RWPE1 (cell line): ENCODE results near the gene MORN4.
"Not testable (repeated sequence)": the region's sequence is repeated elsewhere in the genome, so short reads cannot be mapped to it uniquely, and the experiment has no call there.

Experiments
- CTCF ChIA-PET: fragments of 350-600 bp; sonication (Branson Sonifier 250); formaldehyde crosslinking; extraction: SDS; loops from one replicate; lab custom pipeline; 2021; lab: Yijun Ruan, JAX
- POLR2A ChIA-PET: fragments of 400-600 bp; formaldehyde crosslinking; extraction: SDS; loops from one replicate; lab custom pipeline; 2020; ENCODE audit warnings: antibody characterized with exemption; ENCODE audit not compliant: low non-redundant PET; lab: Yijun Ruan, JAX
- DNase-seq: peaks from one replicate; pipeline ENCODE4 v3.0.0; 2012; ENCODE audit warnings: low spot score
- H3K27ac ChIP-seq: fragments of 450-650 bp; 2 replicates; pipeline ENCODE4 v1.5.1; 2017
- TF ChIP-seq, protein P1 (sequence below): fragments of 450-650 bp; conservative IDR thresholded peaks from 2 replicates; pipeline ENCODE4 v1.5.1; 2017; ENCODE audit warnings: low read depth, mild to moderate bottlenecking

Gene MORN4

GRCh38 chr10:97580421-97581367, 52.6 kb downstream of the MORN4 start:
- peak overlapping the region; percentile 38; the same call in 1 of the 2 replicates for H3K27ac ChIP-seq
- no peak for DNase-seq
- TF ChIP-seq, protein P1, sequence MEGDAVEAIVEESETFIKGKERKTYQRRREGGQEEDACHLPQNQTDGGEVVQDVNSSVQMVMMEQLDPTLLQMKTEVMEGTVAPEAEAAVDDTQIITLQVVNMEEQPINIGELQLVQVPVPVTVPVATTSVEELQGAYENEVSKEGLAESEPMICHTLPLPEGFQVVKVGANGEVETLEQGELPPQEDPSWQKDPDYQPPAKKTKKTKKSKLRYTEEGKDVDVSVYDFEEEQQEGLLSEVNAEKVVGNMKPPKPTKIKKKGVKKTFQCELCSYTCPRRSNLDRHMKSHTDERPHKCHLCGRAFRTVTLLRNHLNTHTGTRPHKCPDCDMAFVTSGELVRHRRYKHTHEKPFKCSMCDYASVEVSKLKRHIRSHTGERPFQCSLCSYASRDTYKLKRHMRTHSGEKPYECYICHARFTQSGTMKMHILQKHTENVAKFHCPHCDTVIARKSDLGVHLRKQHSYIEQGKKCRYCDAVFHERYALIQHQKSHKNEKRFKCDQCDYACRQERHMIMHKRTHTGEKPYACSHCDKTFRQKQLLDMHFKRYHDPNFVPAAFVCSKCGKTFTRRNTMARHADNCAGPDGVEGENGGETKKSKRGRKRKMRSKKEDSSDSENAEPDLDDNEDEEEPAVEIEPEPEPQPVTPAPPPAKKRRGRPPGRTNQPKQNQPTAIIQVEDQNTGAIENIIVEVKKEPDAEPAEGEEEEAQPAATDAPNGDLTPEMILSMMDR, result no peak
- ChIA-PET POLR2A (no interaction called here), CTCF (interaction anchor here (0.6 to 0.9 kb wide), 2 partner anchors 129 to 140 kb away, joined by 3 to 5 read pairs; no protein-coding TSS in a partner anchor)

- CTCF ChIA-PET, result interaction anchor here (0.7 kb wide), 1 partner anchor 23 kb away, joined by 3 read pairs; no protein-coding TSS in a partner anchor
- TF ChIP-seq, protein P1, result no peak
- H3K27ac ChIP-seq, result no peak overlapping the region
- POLR2A ChIA-PET, result no interaction called here
- DNase-seq, result no peak
Measured at GRCh38 chr10:97578171-97578844, 55.0 kb downstream of the MORN4 start.

- no peak for DNase-seq
- CTCF ChIA-PET, result interaction anchor here (1.4 kb wide), 1 partner anchor 24 kb away, joined by 4 read pairs; no protein-coding TSS in a partner anchor
- H3K27ac ChIP-seq, result peak overlapping the region; percentile 15; the same call in 1 of the 2 replicates
- POLR2A ChIA-PET, result no interaction called here
- TF ChIP-seq, protein P1, result no peak
Measured at GRCh38 chr10:97577701-97578100, 55.6 kb downstream of the MORN4 start.

GRCh38 chr10:97576487-97576886, 56.8 kb downstream of the MORN4 start:
- CTCF ChIA-PET, result interaction anchor here (0.5 to 2.8 kb wide), 4 partner anchors 23 to 1875 kb away, joined by 3 to 16 read pairs (median 4); no protein-coding TSS in a partner anchor
- DNase-seq, POLR2A ChIA-PET: not testable (repeated sequence)
- peak overlapping the region; percentile 99 for H3K27ac ChIP-seq

GRCh38 chr10:97575127-97575668, 58.1 kb downstream of the MORN4 start:
- ChIA-PET POLR2A (interaction anchor here (0.6 kb wide), 2 partner anchors 47 to 67 kb away, joined by 3 to 4 read pairs; no protein-coding TSS in a partner anchor), CTCF (interaction anchor here (1.1 to 2.8 kb wide), 2 partner anchors 37 to 94 kb away, joined by 3 to 16 read pairs; no protein-coding TSS in a partner anchor)
- TF ChIP-seq, protein P1, result no peak
- peak overlapping the region; percentile 99 for H3K27ac ChIP-seq
- peak; percentile 47 for DNase-seq

DNA sequence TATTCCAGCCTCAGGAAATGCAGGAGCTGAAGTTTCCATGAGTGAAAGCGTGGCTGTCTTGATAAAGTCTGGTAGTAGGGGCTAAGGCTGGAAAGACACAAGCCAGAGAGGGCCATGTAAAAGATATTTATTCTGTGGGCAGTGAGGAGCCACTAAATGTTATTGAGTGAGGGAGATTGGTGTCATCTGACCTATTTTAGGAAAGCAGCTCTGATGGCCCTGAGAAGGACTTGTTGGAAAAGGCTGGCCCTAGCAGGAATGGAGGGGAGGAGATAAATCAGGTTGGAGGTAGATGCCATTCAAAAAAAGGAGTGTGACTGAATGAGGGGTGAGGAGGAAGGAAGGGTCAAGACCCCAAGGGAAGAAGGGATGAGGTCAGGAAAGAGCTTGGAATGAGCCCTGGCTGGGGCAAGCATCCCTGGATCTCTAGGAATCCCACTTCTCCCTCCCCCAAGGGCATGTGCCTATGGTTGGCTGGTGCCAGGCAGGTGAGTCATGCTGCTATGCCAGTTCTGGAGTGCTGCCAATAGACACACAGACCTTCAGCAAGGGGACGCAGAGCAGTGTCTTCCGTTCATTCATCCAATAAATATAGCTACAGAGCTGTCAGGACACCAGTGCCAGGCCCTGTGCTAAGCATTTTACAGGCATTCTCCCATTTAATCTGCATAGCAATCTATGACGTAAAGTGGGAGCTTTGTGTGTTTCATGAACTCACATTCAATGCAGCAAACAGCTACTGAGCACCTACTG, 58.8 kb downstream of the MORN4 start:
- CTCF ChIA-PET, result interaction anchor here (0.9 to 2.8 kb wide), 4 partner anchors 21 to 95 kb away, joined by 3 to 16 read pairs (median 3); no protein-coding TSS in a partner anchor
- POLR2A ChIA-PET, result interaction anchor here (0.6 kb wide), 3 partner anchors 20 to 67 kb away, joined by 3 to 8 read pairs (median 4); no protein-coding TSS in a partner anchor
- TF ChIP-seq, protein P1, result no peak
- peak; percentile 99 for DNase-seq
- H3K27ac ChIP-seq, result peak overlapping the region; percentile 99
